SK-N-SH (cell line): ENCODE measurements around the gene HOTAIR. TPM values are rescaled to one million over a fixed set of nuclear protein-coding genes. Genes with fewer than 3 reads are reported as not detected.

Source experiments
- CTCF ChIA-PET: fragments of 300-600, 350-600 bp; formaldehyde crosslinking; extraction: SDS; loops from one replicate; lab custom pipeline; 2021; lab: Yijun Ruan, JAX
- POLR2A ChIA-PET: fragments of 350-600 bp; sonication (Branson Sonifier 250); formaldehyde crosslinking; extraction: SDS; loops from one replicate; lab custom pipeline; 2020; ENCODE audit warnings: antibody characterized with exemption, inconsistent platforms; lab: Yijun Ruan, JAX
- DNase-seq: peaks from one replicate; pipeline ENCODE4 v3.0.0; 2012
- H2AFZ ChIP-seq: fragments of 200-600 bp; sonication (generic); 2 replicates; pipeline ENCODE4 v1.8.1; 2016; ENCODE audit warnings: antibody characterized with exemption, mild to moderate bottlenecking, low read depth
- H3F3A ChIP-seq: fragments of 200-600 bp; sonication (generic); replicated peaks from 2 replicates; pipeline ENCODE3; 2016; ENCODE audit warnings: antibody characterized with exemption, mild to moderate bottlenecking; ENCODE audit not compliant: insufficient read depth
- H3K27ac ChIP-seq, 2 experiments: fragments of 200-500 bp in 1 of 2; fragments of 200-600 bp in 1 of 2; sonication (Bioruptor generic) in 1 of 2; sonication (generic), shearing (Covaris generic) in 1 of 2; 2 replicates each; pipeline versions ENCODE4 v1.5.1 to v1.6.1; 2014 to 2016; ENCODE audit warnings: low read depth in 2 of 2, inconsistent platforms in 1 of 2, low read length in 1 of 2, mild to moderate bottlenecking in 1 of 2, mixed read lengths in 1 of 2
- H3K27me3 ChIP-seq: fragments of 200-600 bp; sonication (generic), shearing (Covaris generic); 2 replicates; pipeline ENCODE4 v1.6.1; 2016; ENCODE audit warnings: mixed run types; ENCODE audit not compliant: insufficient read depth
- H3K36me3 ChIP-seq, 2 experiments: fragments of 200-500 bp in 1 of 2; fragments of 200-600 bp in 1 of 2; sonication (Bioruptor generic) in 1 of 2; sonication (generic) in 1 of 2; replicated peaks in 1 of 2; 2 replicates each; pipeline versions ENCODE3 to v1.5.1; 2014 to 2016; ENCODE audit warnings: low read length in 1 of 2, mild to moderate bottlenecking in 1 of 2; ENCODE audit not compliant: insufficient read depth in 2 of 2, control insufficient read depth in 1 of 2
- H3K4me1 ChIP-seq, 2 experiments: fragments of 200-500 bp in 1 of 2; fragments of 200-600 bp in 1 of 2; sonication (Bioruptor generic) in 1 of 2; sonication (generic), shearing (Covaris generic) in 1 of 2; 2 replicates each; pipeline versions ENCODE4 v1.5.1 to v1.6.1; 2014 to 2016; ENCODE audit warnings: low read depth in 1 of 2, low read length in 1 of 2, mixed run types in 1 of 2; ENCODE audit not compliant: insufficient read depth in 2 of 2, control insufficient read depth in 1 of 2
- H3K4me2 ChIP-seq: fragments of 200-600 bp; sonication (generic), shearing (Covaris generic); 2 replicates; pipeline ENCODE4 v1.6.1; 2017; ENCODE audit warnings: mixed run types
- H3K4me3 ChIP-seq, 2 experiments: fragments of 200-500 bp in 1 of 2; fragments of 200-600 bp in 1 of 2; sonication (Bioruptor generic) in 1 of 2; sonication (generic), shearing (Covaris generic) in 1 of 2; 2 replicates each; pipeline versions ENCODE4 v1.5.1 to v1.8.1; 2014 to 2016; ENCODE audit warnings: low read depth in 2 of 2, inconsistent platforms in 1 of 2, low read length in 1 of 2, mild to moderate bottlenecking in 1 of 2, mixed read lengths in 1 of 2, moderate library complexity in 1 of 2
- H3K79me2 ChIP-seq: fragments of 200-600 bp; sonication (generic); 2 replicates; pipeline ENCODE4 v1.8.1; 2017; ENCODE audit warnings: mild to moderate bottlenecking; ENCODE audit not compliant: insufficient read depth
- H3K9ac ChIP-seq: fragments of 200-600 bp; sonication (generic); 2 replicates; pipeline ENCODE4 v1.6.1; 2017; ENCODE audit warnings: mixed run types
- H3K9me2 ChIP-seq: fragments of 200-600 bp; sonication (generic); 2 replicates; pipeline ENCODE4 v1.6.1; 2017; ENCODE audit warnings: mixed run types
- H3K9me3 ChIP-seq: fragments of 200-600 bp; sonication (generic); 2 replicates; pipeline ENCODE4 v1.6.1; 2017; ENCODE audit warnings: mixed run types, mild to moderate bottlenecking, moderate library complexity
- H4K20me1 ChIP-seq: fragments of 200-600 bp; sonication (generic); 2 replicates; pipeline ENCODE4 v1.6.1; 2017; ENCODE audit warnings: mild to moderate bottlenecking, mixed run types; ENCODE audit not compliant: insufficient read depth
- CHD2 ChIP-seq: fragments of 150-350 bp; IDR thresholded peaks from 2 replicates; pipeline ENCODE4 v1.6.1; 2018; ENCODE audit warnings: low read length; ENCODE audit not compliant: partially characterized antibody
- FOSL2 ChIP-seq: IDR thresholded peaks from 2 replicates; pipeline ENCODE4 v1.4.0; 2012; ENCODE audit warnings: low read depth, mild to moderate bottlenecking, moderate library complexity, borderline replicate concordance
- GABPA ChIP-seq: IDR thresholded peaks from 2 replicates; pipeline ENCODE4 v1.4.0; 2012; ENCODE audit warnings: low read depth, mild to moderate bottlenecking
- GATA2 ChIP-seq: sonication (generic); formaldehyde crosslinking; IDR thresholded peaks from 2 replicates; pipeline ENCODE4 v1.5.0; 2020; ENCODE audit warnings: mild to moderate bottlenecking, missing genetic modification reagents
- JUND ChIP-seq: IDR thresholded peaks from 2 replicates; pipeline ENCODE4 v1.4.0; 2012
- MEF2A ChIP-seq: IDR thresholded peaks from 2 replicates; pipeline ENCODE4 v1.4.0; 2012; ENCODE audit warnings: low read depth, borderline replicate concordance
- MXI1 ChIP-seq: IDR thresholded peaks from 2 replicates; pipeline ENCODE4 v1.6.1; 2012; ENCODE audit warnings: mild to moderate bottlenecking, low read depth, low read length, improper control_type of control experiment
- NFIC ChIP-seq: IDR thresholded peaks from 2 replicates; pipeline ENCODE4 v1.4.0; 2012; ENCODE audit warnings: borderline replicate concordance
- POLR2AphosphoS5 ChIP-seq: IDR thresholded peaks from 2 replicates; pipeline ENCODE4 v1.6.1; 2012; ENCODE audit warnings: low read depth, low read length
- RAD21 ChIP-seq: IDR thresholded peaks from 2 replicates; pipeline ENCODE4 v1.6.1; 2012; ENCODE audit warnings: mild to moderate bottlenecking, low read length
- RFX5 ChIP-seq: IDR thresholded peaks from 2 replicates; pipeline ENCODE4 v1.6.1; 2012; ENCODE audit warnings: mild to moderate bottlenecking, improper control_type of control experiment, low read length
- RXRA ChIP-seq: IDR thresholded peaks from 2 replicates; pipeline ENCODE4 v1.4.0; 2012; ENCODE audit warnings: low read depth, mild to moderate bottlenecking, borderline replicate concordance
- TCF12 ChIP-seq: IDR thresholded peaks from 2 replicates; pipeline ENCODE4 v1.4.0; 2012
- WGBS: methylation state at CpG from one replicate; pipeline ENCODE4 v1.1.6; 2017; ENCODE audit warnings: low lambda C conversion rate; 5-methylcytosine and 5-hydroxymethylcytosine counted together
- polyA plus RNA-seq, 3 experiments: library from polyadenylated mRNA; depleted of rRNA; stranded (reverse); fragments of >200 nt; gene quantifications; 2 replicates each; pipeline ENCODE4 v1.2.3, GENCODE V29; 2012
- TF ChIP-seq, protein P1 (sequence below): IDR thresholded peaks from 2 replicates; pipeline ENCODE4 v1.4.0; 2012; ENCODE audit warnings: low read depth, borderline replicate concordance
- TF ChIP-seq, protein P2 (sequence below): IDR thresholded peaks from 2 replicates; pipeline ENCODE4 v1.4.0; 2012; ENCODE audit warnings: low read depth, borderline replicate concordance
- TF ChIP-seq, protein P3 (sequence below): IDR thresholded peaks from 2 replicates; pipeline ENCODE4 v1.4.0; 2012; ENCODE audit warnings: low read depth
- TF ChIP-seq, protein P4 (sequence below): fragments of 150-350 bp; IDR thresholded peaks from 2 replicates; pipeline ENCODE4 v1.6.1; 2017; ENCODE audit warnings: antibody characterized with exemption, low read length, low read depth, borderline replicate concordance
- TF ChIP-seq, protein P5 (sequence below): IDR thresholded peaks from 2 replicates; pipeline ENCODE4 v1.6.1; 2012; ENCODE audit warnings: mild to moderate bottlenecking, low read depth, low read length, moderate library complexity
- TF ChIP-seq, protein P6 (sequence below): fragments of 150-350 bp; IDR thresholded peaks from 2 replicates; pipeline ENCODE4 v1.6.1; 2016; ENCODE audit warnings: mild to moderate bottlenecking, low read depth, low read length

HOTAIR gene
- polyA plus RNA-seq, 1 of the 3 experiments (the other 2 are of a cell fraction): not detected

DNA sequence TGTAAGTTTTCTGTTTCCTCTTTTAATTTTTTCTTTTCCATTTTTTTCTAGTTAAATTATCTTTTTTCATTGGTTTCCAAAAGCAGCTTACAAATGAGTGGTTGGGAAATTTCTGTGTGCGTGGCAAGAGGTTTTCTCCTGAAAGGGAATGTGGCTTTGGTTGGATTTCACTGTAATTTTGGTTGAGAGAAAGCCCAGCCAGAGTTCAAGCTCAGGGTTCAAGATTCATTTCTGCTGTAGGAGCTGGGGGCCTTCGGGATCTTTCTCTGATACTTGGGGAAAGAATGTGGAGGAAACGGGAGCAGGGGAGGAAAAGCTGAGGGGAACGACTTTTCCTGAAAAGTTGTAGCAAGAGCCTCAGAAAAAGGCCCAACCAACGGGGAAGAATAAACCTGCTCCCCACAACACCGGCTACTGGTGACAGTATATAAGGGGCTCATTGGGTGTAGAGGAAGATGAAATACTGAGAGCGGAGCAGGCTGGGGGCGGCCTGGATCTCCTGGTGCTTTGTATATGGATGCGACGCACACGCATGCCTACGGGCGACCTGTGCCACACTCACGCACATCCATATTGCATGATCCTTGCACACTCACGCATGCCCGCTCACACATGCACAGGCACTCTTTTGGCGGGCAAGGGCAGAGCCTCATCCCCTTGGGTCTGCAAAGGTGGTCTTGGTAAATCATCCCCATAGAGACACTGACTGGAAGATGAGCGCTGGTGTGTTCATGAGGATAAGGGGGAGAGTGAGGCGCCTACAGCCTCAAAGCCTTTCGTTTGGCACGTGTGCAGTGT, 12.1 kb upstream of the HOTAIR start:
- WGBS: 36% methylated on average over 20 of the region's 21 CpGs
- DNase-seq: no peak
- ChIA-PET CTCF (interaction anchor here (0.7 to 12.8 kb wide), 17 partner anchors 13 to 337 kb away, joined by 3 to 194 read pairs (median 7); partner anchors contain the start of genes HOTAIR, HOXC11, HOXC5 and HOXC6), POLR2A (interaction anchor here (2.1 kb wide), 1 partner anchor 13 kb away, joined by 5 read pairs; the partner anchor contains the start of gene HOXC9)
- Histone ChIP-seq H3F3A (peaks cover 5% of the 10 kb centered on the region), H3K79me2 (no peaks in the 10 kb centered on the region), H3K4me3 (no peak overlapping the region), H3K36me3 (no peaks in the 10 kb centered on the region), H3K9me2 (no peaks in the 10 kb centered on the region), H3K4me1 (peaks cover 0 to 12% of the 10 kb centered on the region in 2 experiments; a peak in 1 of 4 replicates), H3K27me3 (peaks cover 95% of the 10 kb centered on the region), H2AFZ (no peak overlapping the region), H3K9me3 (no peaks in the 10 kb centered on the region), H3K9ac (no peak overlapping the region), H4K20me1 (no peaks in the 10 kb centered on the region), H3K27ac (no peak overlapping the region), H3K4me2 (no peak overlapping the region)
- TF ChIP-seq, protein P1, sequence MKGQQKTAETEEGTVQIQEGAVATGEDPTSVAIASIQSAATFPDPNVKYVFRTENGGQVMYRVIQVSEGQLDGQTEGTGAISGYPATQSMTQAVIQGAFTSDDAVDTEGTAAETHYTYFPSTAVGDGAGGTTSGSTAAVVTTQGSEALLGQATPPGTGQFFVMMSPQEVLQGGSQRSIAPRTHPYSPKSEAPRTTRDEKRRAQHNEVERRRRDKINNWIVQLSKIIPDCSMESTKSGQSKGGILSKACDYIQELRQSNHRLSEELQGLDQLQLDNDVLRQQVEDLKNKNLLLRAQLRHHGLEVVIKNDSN: no peak
- no peak for TF ChIP-seq RXRA
- no peak for TF ChIP-seq GABPA
- TF ChIP-seq TCF12: no peak
- TF ChIP-seq RFX5: no peak
- TF ChIP-seq RAD21: no peak
- TF ChIP-seq, protein P2, sequence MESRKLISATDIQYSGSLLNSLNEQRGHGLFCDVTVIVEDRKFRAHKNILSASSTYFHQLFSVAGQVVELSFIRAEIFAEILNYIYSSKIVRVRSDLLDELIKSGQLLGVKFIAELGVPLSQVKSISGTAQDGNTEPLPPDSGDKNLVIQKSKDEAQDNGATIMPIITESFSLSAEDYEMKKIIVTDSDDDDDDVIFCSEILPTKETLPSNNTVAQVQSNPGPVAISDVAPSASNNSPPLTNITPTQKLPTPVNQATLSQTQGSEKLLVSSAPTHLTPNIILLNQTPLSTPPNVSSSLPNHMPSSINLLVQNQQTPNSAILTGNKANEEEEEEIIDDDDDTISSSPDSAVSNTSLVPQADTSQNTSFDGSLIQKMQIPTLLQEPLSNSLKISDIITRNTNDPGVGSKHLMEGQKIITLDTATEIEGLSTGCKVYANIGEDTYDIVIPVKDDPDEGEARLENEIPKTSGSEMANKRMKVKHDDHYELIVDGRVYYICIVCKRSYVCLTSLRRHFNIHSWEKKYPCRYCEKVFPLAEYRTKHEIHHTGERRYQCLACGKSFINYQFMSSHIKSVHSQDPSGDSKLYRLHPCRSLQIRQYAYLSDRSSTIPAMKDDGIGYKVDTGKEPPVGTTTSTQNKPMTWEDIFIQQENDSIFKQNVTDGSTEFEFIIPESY: no peak
- TF ChIP-seq, protein P3, sequence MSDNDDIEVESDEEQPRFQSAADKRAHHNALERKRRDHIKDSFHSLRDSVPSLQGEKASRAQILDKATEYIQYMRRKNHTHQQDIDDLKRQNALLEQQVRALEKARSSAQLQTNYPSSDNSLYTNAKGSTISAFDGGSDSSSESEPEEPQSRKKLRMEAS: no peak
- no peak for TF ChIP-seq POLR2AphosphoS5
- TF ChIP-seq CHD2: no peak
- TF ChIP-seq, protein P4, sequence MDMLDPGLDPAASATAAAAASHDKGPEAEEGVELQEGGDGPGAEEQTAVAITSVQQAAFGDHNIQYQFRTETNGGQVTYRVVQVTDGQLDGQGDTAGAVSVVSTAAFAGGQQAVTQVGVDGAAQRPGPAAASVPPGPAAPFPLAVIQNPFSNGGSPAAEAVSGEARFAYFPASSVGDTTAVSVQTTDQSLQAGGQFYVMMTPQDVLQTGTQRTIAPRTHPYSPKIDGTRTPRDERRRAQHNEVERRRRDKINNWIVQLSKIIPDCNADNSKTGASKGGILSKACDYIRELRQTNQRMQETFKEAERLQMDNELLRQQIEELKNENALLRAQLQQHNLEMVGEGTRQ: no peak
- TF ChIP-seq MXI1: no peak
- no peak for TF ChIP-seq MEF2A
- no peak for TF ChIP-seq NFIC
- no peak for TF ChIP-seq JUND
- TF ChIP-seq, protein P5, sequence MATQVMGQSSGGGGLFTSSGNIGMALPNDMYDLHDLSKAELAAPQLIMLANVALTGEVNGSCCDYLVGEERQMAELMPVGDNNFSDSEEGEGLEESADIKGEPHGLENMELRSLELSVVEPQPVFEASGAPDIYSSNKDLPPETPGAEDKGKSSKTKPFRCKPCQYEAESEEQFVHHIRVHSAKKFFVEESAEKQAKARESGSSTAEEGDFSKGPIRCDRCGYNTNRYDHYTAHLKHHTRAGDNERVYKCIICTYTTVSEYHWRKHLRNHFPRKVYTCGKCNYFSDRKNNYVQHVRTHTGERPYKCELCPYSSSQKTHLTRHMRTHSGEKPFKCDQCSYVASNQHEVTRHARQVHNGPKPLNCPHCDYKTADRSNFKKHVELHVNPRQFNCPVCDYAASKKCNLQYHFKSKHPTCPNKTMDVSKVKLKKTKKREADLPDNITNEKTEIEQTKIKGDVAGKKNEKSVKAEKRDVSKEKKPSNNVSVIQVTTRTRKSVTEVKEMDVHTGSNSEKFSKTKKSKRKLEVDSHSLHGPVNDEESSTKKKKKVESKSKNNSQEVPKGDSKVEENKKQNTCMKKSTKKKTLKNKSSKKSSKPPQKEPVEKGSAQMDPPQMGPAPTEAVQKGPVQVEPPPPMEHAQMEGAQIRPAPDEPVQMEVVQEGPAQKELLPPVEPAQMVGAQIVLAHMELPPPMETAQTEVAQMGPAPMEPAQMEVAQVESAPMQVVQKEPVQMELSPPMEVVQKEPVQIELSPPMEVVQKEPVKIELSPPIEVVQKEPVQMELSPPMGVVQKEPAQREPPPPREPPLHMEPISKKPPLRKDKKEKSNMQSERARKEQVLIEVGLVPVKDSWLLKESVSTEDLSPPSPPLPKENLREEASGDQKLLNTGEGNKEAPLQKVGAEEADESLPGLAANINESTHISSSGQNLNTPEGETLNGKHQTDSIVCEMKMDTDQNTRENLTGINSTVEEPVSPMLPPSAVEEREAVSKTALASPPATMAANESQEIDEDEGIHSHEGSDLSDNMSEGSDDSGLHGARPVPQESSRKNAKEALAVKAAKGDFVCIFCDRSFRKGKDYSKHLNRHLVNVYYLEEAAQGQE: no peak
- TF ChIP-seq GATA2: no peak
- TF ChIP-seq, protein P6, sequence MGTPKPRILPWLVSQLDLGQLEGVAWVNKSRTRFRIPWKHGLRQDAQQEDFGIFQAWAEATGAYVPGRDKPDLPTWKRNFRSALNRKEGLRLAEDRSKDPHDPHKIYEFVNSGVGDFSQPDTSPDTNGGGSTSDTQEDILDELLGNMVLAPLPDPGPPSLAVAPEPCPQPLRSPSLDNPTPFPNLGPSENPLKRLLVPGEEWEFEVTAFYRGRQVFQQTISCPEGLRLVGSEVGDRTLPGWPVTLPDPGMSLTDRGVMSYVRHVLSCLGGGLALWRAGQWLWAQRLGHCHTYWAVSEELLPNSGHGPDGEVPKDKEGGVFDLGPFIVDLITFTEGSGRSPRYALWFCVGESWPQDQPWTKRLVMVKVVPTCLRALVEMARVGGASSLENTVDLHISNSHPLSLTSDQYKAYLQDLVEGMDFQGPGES: no peak
- TF ChIP-seq FOSL2: no peak
